WTC11 (cell line): ENCODE measurements around the gene LYSMD1. TPM values are rescaled to one million over a fixed set of nuclear protein-coding genes. Genes with fewer than 3 reads are reported as not detected.

ENCODE experiments used
- ATAC-seq: fragments of 200-7000 bp; cut with Tn5 transposase; 2 replicates; pipeline ENCODE4 v1.10.0; 2021; ENCODE audit warnings: mild to moderate bottlenecking, moderate library complexity
- CTCF ChIA-PET: fragments of 300-600 bp; sonication (Branson Sonifier 250); formaldehyde crosslinking; loops from one replicate; lab custom pipeline; 2021; ENCODE audit warnings: antibody characterized with exemption; lab: Charles Lee
- POLR2A ChIA-PET: fragments of 350-600 bp; sonication (Branson Sonifier 250); formaldehyde crosslinking; loops from one replicate; lab custom pipeline; 2021; ENCODE audit warnings: antibody characterized with exemption; lab: Charles Lee
- DNase-seq: peaks from one replicate; pipeline ENCODE4 v3.0.0; 2021; ENCODE audit warnings: low spot score
- H3K27ac Mint-ChIP-seq: 2 replicates; pipeline ENCODE4 v1.8.0; 2021; ENCODE audit warnings: mixed read lengths
- H3K27me3 Mint-ChIP-seq: 2 replicates; pipeline ENCODE4 v1.8.0; 2021; ENCODE audit warnings: low read depth, mild to moderate bottlenecking, moderate library complexity, mixed read lengths
- H3K36me3 Mint-ChIP-seq: 2 replicates; pipeline ENCODE4 v1.8.0; 2021; ENCODE audit warnings: mixed read lengths
- H3K4me1 Mint-ChIP-seq: 2 replicates; pipeline ENCODE4 v1.8.0; 2022; ENCODE audit warnings: mixed read lengths
- H3K4me3 Mint-ChIP-seq: 2 replicates; pipeline ENCODE4 v1.8.0; 2021; ENCODE audit warnings: mild to moderate bottlenecking, moderate library complexity, mixed read lengths
- H3K9me3 Mint-ChIP-seq: 2 replicates; pipeline ENCODE4 v1.8.0; 2021; ENCODE audit warnings: mixed read lengths
- CREB1 ChIP-seq: sonication (generic); formaldehyde crosslinking; IDR thresholded peaks from 2 replicates; pipeline ENCODE4 v1.8.0; 2023; ENCODE audit warnings: mild to moderate bottlenecking, missing genetic modification reagents
- ERG ChIP-seq: fragments of 250-450 bp; sonication (Bioruptor Pico); IDR thresholded peaks from 2 replicates; pipeline ENCODE4 v1.8.0; 2021; ENCODE audit warnings: mild to moderate bottlenecking
- FOXP1 ChIP-seq: sonication (generic); formaldehyde crosslinking; IDR thresholded peaks from 2 replicates; pipeline ENCODE4 v1.8.0; 2022; ENCODE audit warnings: missing genetic modification reagents, mild to moderate bottlenecking, moderate library complexity, borderline replicate concordance
- FOXP4 ChIP-seq: sonication (generic); formaldehyde crosslinking; IDR thresholded peaks from 2 replicates; pipeline ENCODE4 v1.8.0; 2022; ENCODE audit warnings: mild to moderate bottlenecking, missing genetic modification reagents
- HMGA2 ChIP-seq: fragments of 250-450 bp; sonication (Bioruptor Pico); IDR thresholded peaks from 2 replicates; pipeline ENCODE4 v1.4.0; 2021; ENCODE audit warnings: mild to moderate bottlenecking, moderate library complexity
- HMGXB4 ChIP-seq: sonication (generic); formaldehyde crosslinking; IDR thresholded peaks from 2 replicates; pipeline ENCODE4 v1.8.1; 2023; ENCODE audit warnings: mild to moderate bottlenecking, moderate library complexity, missing genetic modification reagents
- MLX ChIP-seq: sonication (generic); formaldehyde crosslinking; IDR thresholded peaks from 2 replicates; pipeline ENCODE4 v1.8.1; 2023; ENCODE audit warnings: mild to moderate bottlenecking, missing genetic modification reagents, moderate library complexity
- ZNF121 ChIP-seq: sonication (generic); formaldehyde crosslinking; IDR thresholded peaks from 2 replicates; pipeline ENCODE4 v1.8.0; 2023; ENCODE audit warnings: missing genetic modification reagents
- ZNF138 ChIP-seq: sonication (generic); formaldehyde crosslinking; conservative IDR thresholded peaks from 2 replicates; pipeline ENCODE4 v1.8.1; 2022; ENCODE audit warnings: mild to moderate bottlenecking, moderate library complexity, missing genetic modification reagents
- ZNF317 ChIP-seq: sonication (generic); formaldehyde crosslinking; IDR thresholded peaks from 2 replicates; pipeline ENCODE4 v1.8.1; 2023; ENCODE audit warnings: low read depth, mild to moderate bottlenecking, moderate library complexity, missing genetic modification reagents, borderline replicate concordance
- ZSCAN18 ChIP-seq: fragments of 250-450 bp; sonication (Bioruptor Pico); IDR thresholded peaks from 2 replicates; pipeline ENCODE4 v2.1.2; 2022; ENCODE audit warnings: mild to moderate bottlenecking, moderate library complexity
- total RNA-seq: library from RNA; stranded (reverse); gene quantifications from 3 replicates; pipeline ENCODE4 v1.2.3, GENCODE V29; 2021
- TF ChIP-seq, protein P1 (sequence below): fragments of 200-600 bp; IDR thresholded peaks from 2 replicates; pipeline ENCODE4 v1.8.0; 2022; ENCODE audit warnings: antibody characterized with exemption
- TF ChIP-seq, protein P2 (sequence below): sonication (generic); formaldehyde crosslinking; IDR thresholded peaks from 2 replicates; pipeline ENCODE4 v1.8.0; 2022; ENCODE audit warnings: mild to moderate bottlenecking, missing genetic modification reagents

Gene LYSMD1
- total RNA-seq, 1 experiment from 2014 or later: 7.8 TPM

DNA sequence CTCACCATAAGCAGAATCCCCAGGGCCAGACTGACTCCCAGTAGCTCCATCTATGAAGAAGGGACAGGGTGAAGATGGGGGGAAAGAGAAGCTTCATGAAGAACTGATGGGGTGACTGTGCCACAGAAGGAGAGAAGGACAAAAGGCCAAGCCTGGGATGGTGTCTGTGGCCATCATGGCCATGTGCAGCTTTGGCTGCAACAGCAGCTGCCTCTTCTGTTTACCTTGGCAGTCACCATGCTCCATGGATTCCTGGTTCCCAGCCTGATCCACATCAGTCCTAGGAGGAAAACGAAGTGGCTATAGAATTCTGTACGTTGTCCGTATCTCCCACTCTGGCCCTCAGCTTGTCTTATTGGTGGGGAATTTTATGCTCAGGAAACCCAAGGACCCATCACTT lies 31.3 kb downstream of the LYSMD1 start (continued):
- TF ChIP-seq HMGA2 (no peak), CREB1 (CRISPR knock-in tag) (no peak), ZNF138 (CRISPR knock-in tag) (no peak), HMGXB4 (no peak), ERG (CRISPR knock-in tag) (no peak), ZNF317 (CRISPR knock-in tag) (no peak)
- TF ChIP-seq, protein P1, sequence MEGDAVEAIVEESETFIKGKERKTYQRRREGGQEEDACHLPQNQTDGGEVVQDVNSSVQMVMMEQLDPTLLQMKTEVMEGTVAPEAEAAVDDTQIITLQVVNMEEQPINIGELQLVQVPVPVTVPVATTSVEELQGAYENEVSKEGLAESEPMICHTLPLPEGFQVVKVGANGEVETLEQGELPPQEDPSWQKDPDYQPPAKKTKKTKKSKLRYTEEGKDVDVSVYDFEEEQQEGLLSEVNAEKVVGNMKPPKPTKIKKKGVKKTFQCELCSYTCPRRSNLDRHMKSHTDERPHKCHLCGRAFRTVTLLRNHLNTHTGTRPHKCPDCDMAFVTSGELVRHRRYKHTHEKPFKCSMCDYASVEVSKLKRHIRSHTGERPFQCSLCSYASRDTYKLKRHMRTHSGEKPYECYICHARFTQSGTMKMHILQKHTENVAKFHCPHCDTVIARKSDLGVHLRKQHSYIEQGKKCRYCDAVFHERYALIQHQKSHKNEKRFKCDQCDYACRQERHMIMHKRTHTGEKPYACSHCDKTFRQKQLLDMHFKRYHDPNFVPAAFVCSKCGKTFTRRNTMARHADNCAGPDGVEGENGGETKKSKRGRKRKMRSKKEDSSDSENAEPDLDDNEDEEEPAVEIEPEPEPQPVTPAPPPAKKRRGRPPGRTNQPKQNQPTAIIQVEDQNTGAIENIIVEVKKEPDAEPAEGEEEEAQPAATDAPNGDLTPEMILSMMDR: no peak

DNA sequence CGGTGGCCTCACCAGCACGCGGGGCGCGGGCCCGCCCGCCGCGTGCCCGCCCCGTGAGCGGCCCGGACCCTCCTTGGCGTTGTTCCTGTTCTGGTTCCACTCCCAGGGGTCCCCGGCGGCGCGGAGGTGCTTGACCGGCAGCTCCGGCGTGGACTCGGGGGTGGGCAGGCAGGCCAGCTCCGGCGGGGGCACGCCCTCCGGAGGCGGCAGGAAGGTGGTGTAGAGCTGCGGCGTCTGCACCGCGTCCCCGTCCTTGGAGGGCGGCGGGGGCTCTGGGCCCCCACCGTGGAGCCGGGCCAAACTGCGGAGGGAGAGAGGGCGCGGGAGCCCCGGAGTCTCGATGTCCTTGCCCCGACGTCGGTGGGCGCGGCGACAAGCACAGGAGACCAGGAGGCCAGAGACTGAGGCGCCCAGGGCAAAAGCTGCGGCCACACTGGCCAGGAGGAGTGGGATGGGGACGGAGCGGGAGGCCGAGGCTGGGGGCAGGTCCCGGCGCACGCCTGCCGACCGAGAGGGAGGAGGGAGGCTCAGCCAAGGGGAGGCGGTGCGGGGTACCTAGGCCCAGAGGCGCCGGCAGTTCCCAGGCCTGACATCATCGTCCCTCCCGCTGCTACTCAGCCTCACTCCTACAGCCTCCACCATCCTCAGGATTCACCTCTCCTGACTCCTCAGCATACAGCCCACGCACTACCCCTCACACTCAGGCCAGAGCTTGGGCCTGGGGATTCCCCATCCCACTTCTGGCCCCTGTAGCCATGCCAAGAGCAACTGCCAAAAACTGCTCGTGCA lies 32.5 kb downstream of the LYSMD1 start:
- POLR2A ChIA-PET: interaction anchor here (0.6 to 1.2 kb wide), 2 partner anchors 11 to 63 kb away, joined by 4 read pairs; no protein-coding TSS in a partner anchor
- CTCF ChIA-PET: interaction anchor here (1.3 to 4.2 kb wide), 3 partner anchors 9 to 34 kb away, joined by 3 to 39 read pairs (median 30); no protein-coding TSS in a partner anchor
- H3K27ac Mint-ChIP-seq: no peak overlapping the region
- no peaks in the 10 kb centered on the region; the same call in 1 of the 2 replicates for H3K9me3 Mint-ChIP-seq
- H3K4me1 Mint-ChIP-seq: peaks cover 15% of the 10 kb centered on the region
- peaks cover 43% of the 10 kb centered on the region for H3K27me3 Mint-ChIP-seq
- peak overlapping the region; percentile 60 for H3K4me3 Mint-ChIP-seq
- DNase-seq (peak; percentile 60), ATAC-seq (peak; percentile 16)
- peaks cover 17% of the 10 kb centered on the region for H3K36me3 Mint-ChIP-seq
- TF ChIP-seq MLX (CRISPR knock-in tag): no peak
- peak; percentile 76; the same call in 1 of the 2 replicates for TF ChIP-seq ZNF121
- peak; percentile 10; the same call in 1 of the 2 replicates for TF ChIP-seq FOXP1 (CRISPR knock-in tag)
- TF ChIP-seq ZSCAN18 (CRISPR knock-in tag): no peak
- TF ChIP-seq FOXP4: 0 out of 2 replicates have a peak, but pooled peaks have one; percentile 25
- TF ChIP-seq, protein P2, sequence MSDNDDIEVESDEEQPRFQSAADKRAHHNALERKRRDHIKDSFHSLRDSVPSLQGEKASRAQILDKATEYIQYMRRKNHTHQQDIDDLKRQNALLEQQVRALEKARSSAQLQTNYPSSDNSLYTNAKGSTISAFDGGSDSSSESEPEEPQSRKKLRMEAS (CRISPR knock-in tag): 0 out of 2 replicates have a peak, but pooled peaks have one; percentile 24
